GM19438 (cell line): ENCODE measurements around the gene BTBD16.

Source experiments
- ATAC-seq: cut with Tn5 transposase; IDR thresholded peaks from one replicate; pipeline ENCODE4 v1.9.1; 2021; ENCODE audit warnings: low read depth; ENCODE audit not compliant: unreplicated experiment

BTBD16 gene

DNA sequence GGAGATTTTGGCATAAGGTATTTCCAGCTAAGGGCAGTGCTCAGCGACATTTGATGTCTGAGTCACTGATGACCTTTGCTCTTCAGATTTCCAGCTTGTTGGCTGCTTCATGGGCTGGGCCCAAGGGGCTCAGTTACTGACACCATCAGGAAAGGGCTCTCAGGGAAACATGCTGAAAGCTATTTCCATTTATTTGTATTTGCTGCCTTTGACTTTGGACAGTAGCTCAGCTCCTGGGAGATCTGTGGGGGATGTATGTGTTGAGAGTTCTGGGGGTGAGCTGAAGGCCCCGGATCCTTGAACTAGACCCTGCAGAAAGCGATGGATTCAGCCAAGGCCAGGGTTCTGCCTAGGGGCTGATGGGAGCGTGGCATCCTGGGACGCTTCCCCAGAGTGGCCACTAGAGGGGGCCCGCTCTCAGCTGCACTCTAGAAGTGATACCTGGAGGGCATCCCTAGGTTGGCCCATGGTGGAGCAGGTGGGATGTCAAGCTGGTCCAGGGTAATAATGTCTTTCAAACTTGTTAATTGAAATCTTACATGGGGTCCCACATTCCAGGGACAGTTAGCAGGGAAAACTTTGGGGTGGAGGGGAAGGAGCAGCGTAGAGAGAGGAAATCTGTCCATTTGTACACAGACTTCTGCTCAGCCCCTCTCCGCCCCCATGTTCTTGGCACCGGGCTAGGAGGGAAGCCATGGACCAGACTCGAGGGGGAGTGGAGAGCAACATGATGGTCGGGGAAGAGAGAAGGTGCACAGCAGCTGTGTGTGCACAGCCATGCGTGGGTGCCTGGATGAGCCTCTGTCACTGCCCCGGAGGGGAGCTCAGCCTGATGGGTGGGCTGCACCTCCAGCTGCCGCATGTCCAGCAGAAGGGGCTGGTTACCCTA lies 3.0 kb upstream of the BTBD16 start:
- no peak for ATAC-seq

DNA sequence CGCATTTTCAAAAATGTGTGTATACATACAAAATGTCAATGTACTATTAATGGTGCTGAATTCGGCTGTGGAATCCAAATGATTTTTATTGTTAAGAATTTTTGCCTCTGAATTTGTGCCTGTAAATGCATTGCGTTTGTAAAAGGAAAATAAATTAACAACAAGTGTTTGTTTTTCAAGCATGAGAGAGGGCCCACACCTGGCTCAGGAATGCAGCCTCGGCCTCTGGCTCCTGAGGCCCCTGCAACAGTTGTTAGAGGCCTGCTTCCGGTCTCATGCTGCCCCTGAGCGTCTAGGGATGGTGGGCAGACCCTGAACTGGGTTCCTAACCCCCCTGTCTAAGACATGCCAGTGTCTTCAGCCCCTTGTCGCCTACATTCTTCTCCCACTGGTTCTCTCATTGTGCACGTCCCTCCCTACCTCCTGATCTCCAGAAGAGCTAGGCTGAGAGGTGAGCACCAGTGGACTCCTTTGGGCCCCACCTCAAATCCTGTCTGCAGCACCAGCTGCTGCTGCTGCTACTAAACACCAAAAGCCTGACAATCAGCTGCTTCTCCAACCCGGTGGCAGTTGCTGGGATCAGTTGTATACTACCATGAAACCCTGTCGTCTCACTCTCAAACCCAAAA lies 1.9 kb upstream of the BTBD16 start:
- ATAC-seq = no peak

DNA sequence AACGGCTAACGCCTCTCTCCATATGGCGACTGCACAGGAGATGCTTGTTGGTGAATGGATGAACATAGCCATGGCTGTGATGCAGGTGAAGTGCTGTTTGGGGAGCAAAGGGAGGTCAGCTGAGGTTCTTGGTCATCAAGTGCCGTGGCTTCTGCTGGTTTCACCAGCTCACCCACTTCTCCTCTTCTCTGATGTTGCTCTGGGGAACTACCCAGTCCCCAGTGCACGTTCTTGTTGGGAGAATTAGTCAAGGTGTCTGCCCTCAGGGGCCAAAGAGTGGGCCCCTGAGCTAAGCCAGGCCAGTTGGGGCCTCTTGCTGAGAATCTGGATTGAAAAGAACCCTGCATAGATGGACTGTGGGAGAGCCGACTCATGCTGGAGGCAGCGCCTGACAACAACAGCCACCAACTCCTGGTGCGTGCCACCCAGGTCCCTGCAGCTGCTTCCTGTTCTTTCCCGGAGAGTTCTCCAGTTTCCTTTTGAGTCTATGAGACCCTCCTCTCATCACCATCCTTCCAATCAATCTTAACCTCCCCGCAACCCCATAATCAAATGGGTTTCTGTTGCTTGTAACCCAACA lies 3.0 kb downstream of the BTBD16 start:
- no peak for ATAC-seq

DNA sequence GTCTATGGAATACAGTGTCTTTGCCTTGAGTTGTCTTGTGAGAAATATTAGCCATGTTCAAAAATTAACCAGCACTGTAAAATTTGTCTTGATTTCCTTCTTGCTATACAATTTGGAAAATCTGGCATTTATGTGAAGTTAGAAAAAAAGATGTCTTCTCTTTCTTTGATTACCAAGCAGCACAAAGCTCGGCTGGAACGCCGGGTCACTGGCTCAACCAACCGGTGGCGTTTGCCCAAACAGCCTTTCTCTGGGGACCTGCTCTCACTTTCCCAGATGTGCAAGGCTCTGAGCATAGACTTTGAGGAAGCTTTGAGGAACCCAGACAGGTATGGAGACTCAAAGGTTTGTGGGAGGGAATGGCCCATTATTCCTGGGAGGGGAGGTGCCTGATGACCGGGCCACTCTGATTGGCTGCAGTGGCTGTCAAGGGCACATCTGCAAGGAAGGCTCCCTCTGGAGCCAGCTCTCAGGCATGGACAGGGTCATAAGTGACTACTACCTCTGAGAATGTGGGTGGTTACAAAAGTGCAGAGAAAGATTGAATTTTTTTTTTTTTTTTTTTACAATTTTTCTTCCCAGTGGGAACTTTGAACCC lies 5.6 kb downstream of the BTBD16 start:
- ATAC-seq = no peak

DNA sequence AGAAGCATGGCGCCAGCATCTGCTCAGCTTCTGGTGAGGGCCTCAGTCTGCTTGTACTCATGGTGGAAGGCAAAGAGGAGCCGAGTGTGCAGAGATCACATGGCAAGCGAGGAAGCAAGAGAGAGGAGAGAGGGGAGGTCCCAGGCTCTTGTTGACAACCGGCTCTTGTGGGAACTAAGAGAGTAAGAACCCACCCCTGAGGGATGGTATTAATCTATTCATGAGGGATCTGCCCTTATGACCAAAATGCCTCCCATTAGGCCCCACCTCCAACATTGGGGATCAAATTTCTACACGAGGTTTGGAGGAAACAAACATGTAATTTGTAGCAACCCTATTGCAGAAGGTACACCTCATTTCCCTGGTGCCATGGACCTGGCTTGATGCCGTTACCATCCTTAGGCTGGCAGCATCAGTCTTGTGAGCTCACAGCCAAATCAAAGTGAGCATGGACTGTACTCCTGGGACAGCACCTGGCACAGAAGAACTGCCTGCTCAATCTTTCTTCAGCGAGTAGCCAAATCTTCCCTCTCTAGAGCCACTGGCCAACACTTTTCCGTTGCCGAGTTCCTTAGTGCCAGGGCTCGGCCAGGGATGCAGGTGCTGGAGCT lies 6.5 kb downstream of the BTBD16 start:
- no peak for ATAC-seq

DNA sequence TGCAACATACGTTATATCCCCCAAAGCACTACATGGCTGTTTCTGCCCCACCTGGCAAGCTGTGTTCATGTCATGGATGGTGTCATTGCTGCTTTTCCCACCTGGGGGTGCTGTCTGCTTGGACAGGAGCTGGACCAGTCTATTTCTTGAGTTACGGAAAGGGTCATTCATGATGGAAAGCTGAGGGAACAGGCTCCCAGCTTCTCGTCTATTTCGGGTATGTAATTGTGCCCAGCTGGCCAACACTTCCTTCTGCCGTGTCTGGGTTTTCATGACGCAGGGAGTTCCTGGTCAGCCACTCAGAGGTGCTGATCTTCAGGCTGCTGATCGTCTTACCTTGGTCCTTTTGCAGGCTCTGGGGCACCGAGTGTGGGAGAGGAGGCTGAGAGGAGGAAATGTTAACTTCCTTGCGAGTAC lies 8.6 kb downstream of the BTBD16 start:
- ATAC-seq = no peak

DNA sequence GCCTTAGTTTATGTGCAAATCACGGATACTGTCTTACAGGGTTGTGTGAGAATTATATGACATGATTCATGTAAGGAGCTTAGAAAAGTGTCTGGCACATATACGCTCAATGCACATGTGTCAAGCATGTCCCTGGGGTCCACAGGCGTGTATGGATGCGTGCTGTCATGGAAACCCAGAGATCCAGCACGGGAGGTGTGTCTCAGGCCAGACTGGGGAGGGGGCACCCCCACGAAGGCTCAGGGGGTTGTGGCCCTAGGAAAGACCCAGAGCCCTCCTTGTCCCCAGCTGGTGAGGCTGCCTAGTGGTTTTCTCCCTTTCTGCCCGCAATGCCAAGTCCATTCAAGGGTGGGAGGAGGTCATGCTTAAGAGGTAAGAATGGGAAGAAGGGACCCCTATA lies 9.1 kb downstream of the BTBD16 start:
- no peak for ATAC-seq

DNA sequence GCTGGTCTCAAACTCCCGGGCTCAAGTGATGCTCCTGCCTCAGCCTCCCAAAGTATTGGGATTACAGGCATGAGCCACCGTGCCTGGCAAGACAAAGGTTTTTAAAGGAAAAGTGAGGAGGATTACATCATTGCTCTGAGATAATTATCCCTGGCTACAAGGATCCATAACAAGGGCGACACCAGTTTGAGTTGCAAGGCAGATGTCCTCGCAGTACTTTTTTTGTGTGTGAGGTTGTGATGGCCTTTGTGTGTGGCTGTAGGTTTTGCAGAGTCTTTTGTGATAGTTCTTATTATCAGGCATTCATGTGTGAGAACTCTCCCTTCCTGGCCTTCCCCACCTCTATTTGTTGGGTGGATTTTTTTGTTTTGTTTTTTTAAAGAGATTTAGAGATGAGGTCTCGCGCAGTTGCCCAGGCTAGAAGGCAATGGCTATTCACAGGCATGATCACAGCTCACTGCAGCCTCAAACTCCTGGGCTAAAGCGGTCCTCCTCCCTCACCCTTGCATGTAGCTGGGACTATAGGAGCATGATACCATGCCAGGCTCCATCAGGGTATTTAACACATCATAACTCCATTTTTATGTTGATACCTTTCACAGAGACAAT lies 10.0 kb downstream of the BTBD16 start:
- no peak for ATAC-seq

DNA sequence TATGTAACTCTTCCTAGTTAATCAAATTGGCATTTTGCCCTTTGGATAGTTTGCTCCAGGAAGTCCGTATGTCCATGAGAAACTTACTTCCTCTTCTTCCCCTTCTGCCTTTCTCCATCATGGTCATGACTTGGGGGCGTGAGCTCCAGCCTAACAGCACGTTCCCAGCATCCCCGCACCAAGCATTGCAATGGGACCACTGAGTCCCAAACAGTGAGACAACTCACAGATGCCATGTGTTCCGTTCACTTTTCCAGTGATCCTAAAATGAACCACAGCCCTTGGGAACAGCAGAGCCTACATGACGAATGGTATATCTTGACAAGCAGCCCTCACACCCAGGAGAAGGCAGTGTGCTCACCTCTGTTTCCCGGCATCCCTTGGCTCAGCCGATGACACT lies 10.7 kb downstream of the BTBD16 start:
- no peak for ATAC-seq

DNA sequence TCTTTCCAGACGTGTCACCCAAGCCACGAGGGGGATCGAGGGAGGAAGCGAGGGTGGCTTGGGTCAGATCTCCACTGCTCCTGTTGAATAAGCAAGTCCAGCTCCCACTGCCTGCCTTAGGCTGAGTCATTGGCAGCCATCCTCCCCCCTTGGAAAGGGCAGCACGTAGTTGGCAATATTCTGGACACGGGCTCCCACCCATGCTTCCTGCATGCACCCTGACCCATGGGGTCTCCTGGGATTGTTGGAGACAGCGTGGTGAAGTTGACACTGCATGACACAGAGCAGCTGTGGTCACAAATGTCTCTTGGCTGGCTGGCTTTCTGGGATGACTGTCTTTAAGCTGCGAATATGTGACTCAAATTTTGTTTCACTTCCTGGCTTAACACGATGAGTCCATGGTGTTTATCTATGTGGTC lies 11.2 kb downstream of the BTBD16 start:
- ATAC-seq = no peak

DNA sequence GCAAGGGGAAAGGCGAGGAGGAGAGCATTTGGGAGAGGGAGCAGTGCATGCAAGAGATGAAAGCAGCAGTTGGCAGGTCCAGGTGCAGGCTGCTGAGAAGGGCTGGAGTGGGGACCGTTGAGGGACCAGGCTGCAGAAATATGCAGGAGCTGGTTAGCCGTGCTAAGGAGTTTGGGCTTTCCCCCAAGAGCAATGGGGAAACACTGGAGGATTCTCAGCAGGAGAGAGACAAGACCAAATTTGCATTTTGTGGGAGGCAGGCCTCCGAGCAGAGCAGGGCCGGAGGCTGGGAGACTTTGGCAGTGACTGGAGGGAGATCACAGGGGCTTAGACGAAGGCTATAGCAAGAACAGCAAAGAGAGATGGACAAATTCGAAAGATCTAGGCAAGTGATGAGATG lies 11.8 kb downstream of the BTBD16 start:
- ATAC-seq = no peak

DNA sequence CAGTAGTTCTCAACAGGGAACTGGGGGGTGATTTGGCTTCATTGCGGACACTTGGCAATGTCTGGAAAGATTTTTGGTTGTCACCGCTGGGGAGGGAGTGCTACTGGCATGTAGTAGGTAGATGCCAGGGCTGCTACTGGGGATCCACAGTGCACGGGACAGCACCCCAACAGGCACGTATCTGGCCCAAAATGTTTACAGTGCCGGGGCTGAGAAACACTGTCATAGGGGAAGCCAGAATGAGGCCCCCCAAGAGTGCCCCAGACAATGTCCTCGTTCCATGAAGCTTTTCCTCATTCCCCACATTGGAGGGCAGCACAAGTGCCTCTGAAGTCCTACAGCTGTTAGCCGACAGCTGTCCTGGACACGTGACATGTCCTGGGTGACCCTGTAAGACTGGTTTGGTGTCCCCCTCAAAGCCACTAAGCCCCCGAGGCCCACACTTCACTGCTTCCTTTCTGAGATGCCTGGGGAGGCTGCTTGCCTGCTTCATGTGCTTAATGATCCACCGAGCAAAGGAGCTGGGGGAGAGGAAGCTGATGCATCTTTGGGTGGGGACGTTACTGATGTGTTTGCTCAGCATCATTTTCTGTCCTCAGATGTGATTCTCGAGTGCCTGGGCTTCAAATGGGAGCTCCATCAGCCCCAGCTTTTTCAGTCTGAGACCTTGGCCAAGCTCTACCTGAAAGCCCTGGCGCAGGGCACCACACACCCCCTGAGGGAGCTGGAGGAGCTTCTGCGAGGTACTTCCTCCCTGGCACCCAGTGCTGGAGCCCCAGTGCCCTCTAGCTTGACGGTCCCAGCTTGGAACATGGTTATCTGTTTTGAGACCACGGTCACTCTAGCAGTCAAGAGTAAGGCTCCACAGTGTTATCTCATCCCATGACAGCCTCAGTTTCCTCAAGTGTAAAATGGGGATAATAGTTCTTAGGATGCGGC lies 14.7 kb downstream of the BTBD16 start:
- no peak for ATAC-seq

DNA sequence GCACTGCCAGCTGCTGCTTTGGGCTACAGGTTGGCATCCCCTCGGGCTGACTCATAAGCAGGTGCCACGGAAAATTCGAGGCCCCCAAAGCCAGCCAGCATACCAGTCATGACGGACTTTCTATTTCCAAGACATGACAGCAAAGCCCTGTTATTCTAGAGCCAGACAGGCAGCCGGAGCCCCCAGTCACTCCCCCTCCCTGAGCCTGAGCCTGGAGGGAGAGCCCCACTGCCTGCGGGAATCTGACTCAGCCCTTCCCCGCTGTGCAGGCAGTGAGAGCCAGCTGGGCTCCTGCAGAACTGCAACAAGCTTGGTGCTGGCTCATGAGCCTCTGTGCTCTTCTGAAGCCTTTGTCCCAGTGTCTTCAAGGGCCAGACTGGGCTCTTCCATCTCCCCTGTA lies 15.8 kb downstream of the BTBD16 start:
- no peak for ATAC-seq

DNA sequence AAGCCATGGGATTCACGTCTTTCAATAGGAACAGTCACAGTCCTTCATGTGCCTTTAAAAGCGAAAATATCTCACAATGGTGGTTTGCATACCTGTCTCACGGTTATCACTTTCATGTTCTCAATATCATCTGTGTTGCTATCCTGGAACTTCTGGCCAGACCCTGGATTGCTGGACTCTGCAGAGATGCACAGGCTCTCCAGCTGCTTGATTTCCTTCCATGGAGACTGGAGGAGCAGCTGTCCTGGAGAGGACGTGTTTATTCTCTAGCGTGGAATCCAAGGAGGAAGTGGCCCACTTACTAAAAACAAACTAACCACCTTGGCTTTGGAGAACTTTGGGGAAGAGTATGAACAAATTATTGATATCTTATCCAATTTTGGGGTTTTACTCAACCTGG lies 16.5 kb downstream of the BTBD16 start:
- ATAC-seq = no peak

DNA sequence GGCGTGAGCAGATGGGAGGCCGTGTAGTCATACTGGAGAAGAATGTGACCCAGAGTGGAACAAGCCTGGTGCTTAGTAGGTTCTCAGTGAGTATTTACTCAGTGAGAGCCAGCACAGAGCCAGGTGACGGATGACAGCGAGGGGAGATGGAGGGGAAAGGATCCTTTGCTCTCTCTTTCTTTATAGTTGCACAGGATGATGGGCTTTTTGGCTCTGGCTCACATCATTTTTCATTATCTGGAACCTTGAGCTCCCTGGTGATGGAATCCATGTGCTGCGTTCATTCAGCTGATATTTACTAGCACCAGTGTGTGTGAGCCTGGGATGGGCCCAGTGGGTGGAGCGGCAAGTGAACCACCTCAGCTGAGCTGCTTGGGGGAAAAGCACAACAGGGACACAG lies 17.2 kb downstream of the BTBD16 start:
- no peak for ATAC-seq

DNA sequence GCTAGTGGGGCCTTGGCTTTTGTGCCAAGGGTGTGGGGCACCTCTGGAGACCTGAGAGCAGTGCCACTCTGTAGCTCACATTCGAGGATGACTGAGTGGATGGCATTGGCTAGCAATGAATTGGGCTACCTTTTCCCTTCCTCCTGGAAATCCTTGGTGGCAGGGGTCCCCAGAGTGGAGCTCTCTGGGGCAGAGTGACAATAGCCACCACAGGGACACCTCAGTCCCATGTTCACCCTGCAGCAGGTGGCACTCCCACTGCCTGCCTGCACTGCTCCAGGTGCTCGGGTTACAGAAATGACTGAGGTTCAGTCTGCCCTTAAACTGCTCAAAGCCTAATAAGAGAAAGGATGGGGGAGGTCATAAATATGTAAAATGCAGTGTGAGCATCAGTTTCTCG lies 17.8 kb downstream of the BTBD16 start:
- no peak for ATAC-seq

DNA sequence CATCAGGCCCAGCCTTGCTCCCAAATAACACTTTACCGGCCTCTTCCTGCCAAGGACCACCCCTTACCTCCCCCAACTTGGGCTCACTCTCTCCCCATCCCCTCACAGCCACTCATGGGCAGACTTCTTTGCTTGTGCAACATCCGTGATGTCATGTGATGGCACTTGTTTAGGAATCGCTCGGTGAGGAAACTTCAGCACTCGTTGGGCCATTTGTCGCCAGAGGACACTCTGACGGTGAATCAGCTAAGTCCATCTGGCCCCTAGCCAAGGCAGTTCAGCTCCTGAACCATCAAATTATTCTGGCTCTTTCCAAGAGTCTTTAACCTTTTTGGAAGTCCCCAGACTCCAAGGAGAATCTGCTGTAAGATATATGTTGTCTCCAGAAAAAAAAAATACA lies 19.2 kb downstream of the BTBD16 start:
- ATAC-seq = no peak

DNA sequence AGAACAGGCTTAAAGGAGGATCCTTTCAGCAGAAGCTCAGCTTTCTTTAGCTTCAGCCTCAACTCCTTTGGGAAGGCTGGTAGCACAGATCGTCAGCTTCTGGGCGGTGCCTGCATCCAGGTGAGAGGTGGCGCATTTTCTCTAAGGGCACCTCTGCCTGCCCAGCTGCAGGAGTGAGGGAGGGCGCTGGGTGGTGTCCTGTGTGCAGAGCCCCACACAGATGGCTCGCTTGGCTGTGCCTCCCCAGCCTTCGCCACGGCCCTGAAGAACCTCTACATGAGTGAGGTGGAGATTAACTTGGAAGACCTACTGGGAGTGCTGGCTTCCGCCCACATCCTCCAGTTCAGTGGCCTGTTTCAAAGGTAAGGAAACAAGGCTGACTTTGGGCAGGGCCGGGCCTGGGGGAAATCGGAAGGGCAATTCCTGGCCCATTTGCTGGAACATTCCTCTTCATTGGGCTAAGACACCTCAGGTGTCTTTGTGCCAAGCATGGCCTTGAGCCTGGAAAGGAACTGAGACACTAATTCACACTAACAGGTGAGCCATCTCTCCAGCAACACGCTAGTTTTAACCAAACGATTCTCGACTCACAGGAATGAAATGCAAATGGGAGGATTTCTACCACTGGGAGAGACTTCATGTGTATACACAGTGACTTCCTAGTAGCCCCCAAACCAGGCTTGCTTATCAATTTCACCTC lies 19.9 kb downstream of the BTBD16 start:
- no peak for ATAC-seq

DNA sequence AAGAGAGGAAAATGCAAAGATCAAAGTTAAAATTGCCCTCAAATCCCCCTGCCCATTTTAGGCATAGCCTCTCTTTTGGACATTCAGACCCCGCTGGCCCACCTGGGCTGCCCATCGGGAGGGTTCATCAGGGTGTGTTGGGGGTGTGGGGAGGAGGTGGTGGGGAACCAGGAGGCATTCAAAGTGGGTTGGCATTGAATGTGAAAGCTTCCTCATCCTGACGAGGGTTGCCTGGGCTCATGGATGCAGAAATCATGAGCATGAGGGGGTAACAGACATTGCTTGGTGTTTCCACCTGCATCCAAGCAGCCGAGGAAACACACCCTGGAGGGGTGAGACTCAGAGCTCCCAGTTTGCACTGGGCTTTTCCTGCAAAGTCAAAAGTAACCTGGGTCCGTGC lies 20.6 kb downstream of the BTBD16 start:
- no peak for ATAC-seq
